WI38 (cell line): ENCODE data around the gene SYNPR.
"Not testable (repeated sequence)": the region's sequence is repeated elsewhere in the genome, so short reads cannot be mapped to it uniquely, and the experiment has no call there.

Experiments used
- H3K4me3 ChIP-seq: 2 replicates; pipeline ENCODE4 v1.5.1; 2011; ENCODE audit warnings: low read depth, mild to moderate bottlenecking, control low read depth, low read length
- CTCF ChIP-seq: IDR thresholded peaks from 2 replicates; pipeline ENCODE4 v1.5.1; 2012; ENCODE audit warnings: low read depth, mild to moderate bottlenecking, control low read depth, low read length

The SYNPR gene

GRCh38 chr3:63244486-63244885, 33.6 kb upstream of the SYNPR start:
- TF ChIP-seq CTCF: no peak
- H3K4me3 ChIP-seq: no peak overlapping the region

GRCh38 chr3:63245726-63246241, 32.3 kb upstream of the SYNPR start:
- no peak overlapping the region for H3K4me3 ChIP-seq
- TF ChIP-seq CTCF: no peak

- TF ChIP-seq CTCF: no peak
- H3K4me3 ChIP-seq: no peak overlapping the region
These were observed 30.1 kb upstream of the SYNPR start for GRCh38 chr3:63248015-63248414.

GRCh38 chr3:63251499-63251898, 26.6 kb upstream of the SYNPR start:
- no peak overlapping the region for H3K4me3 ChIP-seq
- no peak for TF ChIP-seq CTCF

GRCh38 chr3:63255819-63256218, 22.3 kb upstream of the SYNPR start:
- not testable (repeated sequence) for H3K4me3 ChIP-seq

- no peak for TF ChIP-seq CTCF
- no peak overlapping the region for H3K4me3 ChIP-seq
These were observed 13.4 kb upstream of the SYNPR start for GRCh38 chr3:63264716-63265115.

GRCh38 chr3:63274359-63274758, 3.7 kb upstream of the SYNPR start:
- H3K4me3 ChIP-seq: no peak overlapping the region
- TF ChIP-seq CTCF: no peak
